Mucosa of descending colon (tissue), 3 donors: Measurements from ENCODE around the gene ZNF891. TPM values are rescaled to one million over a fixed set of nuclear protein-coding genes. Genes with fewer than 3 reads are reported as not detected.

Experiments used
- ATAC-seq: fragments of 200-7000 bp; cut with Tn5 transposase; one replicate; pipeline ENCODE4 v1.9.1; 2020; ENCODE audit warnings: mild to moderate bottlenecking, moderate library complexity
- DNase-seq, 3 donors: peaks; one replicate each; pipeline ENCODE4 v3.0.0-alpha.2; 2020
- H3K36me3 ChIP-seq: fragments of 200-600 bp; one replicate; pipeline ENCODE4 v1.8.0; 2021; ENCODE audit warnings: low read depth, mild to moderate bottlenecking
- H3K4me1 ChIP-seq: fragments of 200-600 bp; one replicate; pipeline ENCODE4 v1.8.0; 2021; ENCODE audit warnings: low read depth, mild to moderate bottlenecking
- H3K4me3 ChIP-seq: fragments of 200-600 bp; one replicate; pipeline ENCODE4 v1.8.0; 2021; ENCODE audit warnings: mild to moderate bottlenecking
- H3K9me3 ChIP-seq: fragments of 200-600 bp; one replicate; pipeline ENCODE4 v1.8.0; 2021; ENCODE audit warnings: mild to moderate bottlenecking
- intact Hi-C, 2 donors: fragments of 100-400 bp; cut with DNase I in 1 of 2; cut with micrococcal nuclease in 1 of 2; formaldehyde crosslinking; loops; one replicate each; pipeline versions ENCODE4 v1.11.0 to v1.11.1; 2022; cut with DNase I, micrococcal nuclease
- long read RNA-seq, 2 donors: library from polyadenylated mRNA; unstranded; transcript quantifications; one replicate each; pipeline ENCODE4 v2.0.0, GENCODE V29; 2019 to 2021
- total RNA-seq, 3 donors: library from RNA; stranded (reverse); fragmentation: NEBNext Ultra II Directional in 2 of 3; extraction: Animal tissue kit (Norgen Biotek cat#: 25700) in 2 of 3; gene quantifications; one replicate each; pipeline versions ENCODE4 v1.2.1 to v1.2.4, GENCODE V29; 2021 to 2023
- TF ChIP-seq, protein P1 (sequence below): fragments of 200-600 bp; IDR thresholded peaks from one replicate; pipeline ENCODE4 v1.8.0; 2022; ENCODE audit warnings: antibody characterized with exemption, mild to moderate bottlenecking
- donor health status: DM: no; HTN: no; CAD: no; lungs with moderate emphysema.
- donor health status: DM: no; HTN: no; CAD: no.
- donor health status: DM: no; HTN: yes; CAD: no.

The ZNF891 gene
- 1 to 10 TPM; 1.4 to 4.3 (median 2.3) TPM for total RNA-seq
- long read RNA-seq, donor 1, full-length matches to known transcripts = 4 of 6 reads
- long read RNA-seq, donor 1, partial matches to known transcripts = 0 of 6 reads
- long read RNA-seq, donor 1, other reads (novel, unspliced or antisense) = 2 of 6 reads
- long read RNA-seq, donor 2, full-length matches to known transcripts = 1 of 1 reads
- long read RNA-seq, donor 2, partial matches to known transcripts = 0 of 1 reads
- long read RNA-seq, donor 2, other reads (novel, unspliced or antisense) = 0 of 1 reads

DNA sequence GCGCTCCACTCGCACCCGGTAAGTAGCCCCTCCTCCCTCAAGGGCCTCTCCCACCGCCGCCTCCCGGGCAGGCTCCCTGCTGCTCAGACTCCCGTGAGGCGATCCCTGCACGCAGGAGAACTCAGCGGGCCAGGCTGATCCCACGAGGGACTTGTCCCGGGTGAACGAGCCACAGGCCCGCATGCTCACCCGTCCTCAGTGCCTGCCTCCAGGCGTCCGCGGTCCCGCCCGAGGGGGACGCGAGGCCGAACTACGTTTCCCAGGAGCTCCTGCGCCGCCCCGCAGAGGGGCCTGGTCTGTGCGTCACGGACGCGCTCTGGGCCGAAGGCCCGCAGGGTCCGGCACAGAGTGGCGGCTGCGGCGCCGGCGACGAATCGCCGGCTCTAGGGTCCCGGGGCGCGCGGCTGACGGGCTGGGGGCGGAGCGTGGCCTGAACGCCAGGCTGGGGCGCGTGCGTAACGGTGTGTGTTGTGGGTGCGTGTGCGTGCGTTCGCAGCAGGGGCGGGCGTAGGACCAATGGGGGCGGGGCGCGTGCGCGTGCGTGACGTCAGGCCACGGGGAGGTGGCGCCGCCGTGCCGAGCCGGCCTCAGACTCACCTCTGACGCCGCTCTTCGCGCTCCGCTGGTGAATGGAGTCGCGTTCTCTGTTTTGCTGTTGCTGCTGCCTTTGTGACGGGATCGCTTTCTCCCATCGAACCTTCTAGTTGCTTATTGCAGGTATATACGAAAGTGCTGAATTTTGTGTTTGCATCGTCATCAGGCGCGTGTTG, at the start of gene ZNF891, which contains the start of gene ZNF10:
TSS of gene ZNF891 (minus strand) at position 237 of the 770 bp plus-strand sequence. CDS start 8,356 bp downstream, outside the sequence.
TSS of gene ZNF10 (plus strand) at position 590 of the 770 bp plus-strand sequence. CDS start 13,866 bp downstream, outside the sequence.
- H3K36me3 ChIP-seq = no peaks in the 10 kb centered on the region
- peaks cover 74% of the 10 kb centered on the region for H3K9me3 ChIP-seq
- H3K4me1 ChIP-seq = peaks cover 6% of the 10 kb centered on the region
- intact Hi-C loops = loop anchor here in 1 of 2 donors (2.0 kb wide), 1 partner anchor 49 kb away; the partner anchor contains the start of gene ZNF140
- ATAC-seq (peak; percentile 99), DNase-seq (peak; percentile 97 to 99 (median 98))
- TF ChIP-seq, protein P1, sequence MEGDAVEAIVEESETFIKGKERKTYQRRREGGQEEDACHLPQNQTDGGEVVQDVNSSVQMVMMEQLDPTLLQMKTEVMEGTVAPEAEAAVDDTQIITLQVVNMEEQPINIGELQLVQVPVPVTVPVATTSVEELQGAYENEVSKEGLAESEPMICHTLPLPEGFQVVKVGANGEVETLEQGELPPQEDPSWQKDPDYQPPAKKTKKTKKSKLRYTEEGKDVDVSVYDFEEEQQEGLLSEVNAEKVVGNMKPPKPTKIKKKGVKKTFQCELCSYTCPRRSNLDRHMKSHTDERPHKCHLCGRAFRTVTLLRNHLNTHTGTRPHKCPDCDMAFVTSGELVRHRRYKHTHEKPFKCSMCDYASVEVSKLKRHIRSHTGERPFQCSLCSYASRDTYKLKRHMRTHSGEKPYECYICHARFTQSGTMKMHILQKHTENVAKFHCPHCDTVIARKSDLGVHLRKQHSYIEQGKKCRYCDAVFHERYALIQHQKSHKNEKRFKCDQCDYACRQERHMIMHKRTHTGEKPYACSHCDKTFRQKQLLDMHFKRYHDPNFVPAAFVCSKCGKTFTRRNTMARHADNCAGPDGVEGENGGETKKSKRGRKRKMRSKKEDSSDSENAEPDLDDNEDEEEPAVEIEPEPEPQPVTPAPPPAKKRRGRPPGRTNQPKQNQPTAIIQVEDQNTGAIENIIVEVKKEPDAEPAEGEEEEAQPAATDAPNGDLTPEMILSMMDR = no peak
- H3K4me3 ChIP-seq = peak within 1 kb of the TSS; percentile 45

GRCh38 chr12:133174901-133175300, 44.8 kb upstream of the ZNF891 start:
- Histone ChIP-seq H3K9me3 (peaks cover 89% of the 10 kb centered on the region), H3K36me3 (no peaks in the 10 kb centered on the region), H3K4me3 (no peak overlapping the region), H3K4me1 (no peaks in the 10 kb centered on the region)
- intact Hi-C loops = no loop called here
- TF ChIP-seq, protein P1 = no peak
- DNase-seq (no peak), ATAC-seq (no peak)

- ATAC-seq (no peak), DNase-seq (no peak)
- intact Hi-C loops = no loop called here
- TF ChIP-seq, protein P1 = no peak
- Histone ChIP-seq H3K4me3 (no peak overlapping the region), H3K4me1 (no peaks in the 10 kb centered on the region), H3K9me3 (peaks cover 93% of the 10 kb centered on the region), H3K36me3 (no peaks in the 10 kb centered on the region)
Observed at GRCh38 chr12:133172491-133172890, 42.4 kb upstream of the ZNF891 start.

- no peaks in the 10 kb centered on the region for H3K36me3 ChIP-seq
- intact Hi-C loops = no loop called here
- H3K9me3 ChIP-seq = peaks cover 95% of the 10 kb centered on the region
- no peak for ATAC-seq
- no peak for DNase-seq
- TF ChIP-seq, protein P1 = no peak
- no peak overlapping the region for H3K4me3 ChIP-seq
- no peaks in the 10 kb centered on the region for H3K4me1 ChIP-seq
Observed at GRCh38 chr12:133165776-133166175, 35.7 kb upstream of the ZNF891 start.

- H3K4me3 ChIP-seq = no peak overlapping the region
- no peak for DNase-seq
- ATAC-seq = no peak
- intact Hi-C loops = no loop called here
- no peaks in the 10 kb centered on the region for H3K4me1 ChIP-seq
- TF ChIP-seq, protein P1 = no peak
- peaks cover 16% of the 10 kb centered on the region for H3K36me3 ChIP-seq
- H3K9me3 ChIP-seq = peaks cover 100% of the 10 kb centered on the region
Observed at GRCh38 chr12:133156125-133156690, 26.1 kb upstream of the ZNF891 start.
